GM15510 (cell line): ENCODE measurements around the gene MEN1.

Experiments used
- POLR2A ChIP-seq: IDR thresholded peaks from 3 replicates; pipeline ENCODE4 v1.6.1; 2011; ENCODE audit warnings: borderline replicate concordance; ENCODE audit not compliant: insufficient read length; ENCODE audit errors: extremely low read depth

The MEN1 gene

DNA sequence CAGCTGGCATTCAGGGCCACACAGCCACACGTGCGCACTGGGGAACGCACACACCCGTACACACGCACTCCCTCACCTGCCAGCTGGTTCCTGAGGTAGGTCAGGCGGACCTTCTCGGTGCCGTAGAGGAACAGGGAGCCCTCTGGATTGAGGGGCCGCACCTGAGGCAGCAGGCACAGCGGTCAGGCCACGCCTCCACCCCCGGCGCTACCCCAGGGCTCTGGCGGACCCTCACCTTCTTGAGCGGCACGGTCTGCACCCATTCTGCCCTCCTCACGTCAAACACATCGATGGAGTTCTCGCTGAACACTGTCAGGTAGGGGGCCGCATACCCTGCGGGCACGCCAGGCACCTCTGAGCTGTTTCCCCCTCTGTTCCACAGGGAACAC lies 17.1 kb upstream of the MEN1 start:
- TF ChIP-seq POLR2A, result no peak

DNA sequence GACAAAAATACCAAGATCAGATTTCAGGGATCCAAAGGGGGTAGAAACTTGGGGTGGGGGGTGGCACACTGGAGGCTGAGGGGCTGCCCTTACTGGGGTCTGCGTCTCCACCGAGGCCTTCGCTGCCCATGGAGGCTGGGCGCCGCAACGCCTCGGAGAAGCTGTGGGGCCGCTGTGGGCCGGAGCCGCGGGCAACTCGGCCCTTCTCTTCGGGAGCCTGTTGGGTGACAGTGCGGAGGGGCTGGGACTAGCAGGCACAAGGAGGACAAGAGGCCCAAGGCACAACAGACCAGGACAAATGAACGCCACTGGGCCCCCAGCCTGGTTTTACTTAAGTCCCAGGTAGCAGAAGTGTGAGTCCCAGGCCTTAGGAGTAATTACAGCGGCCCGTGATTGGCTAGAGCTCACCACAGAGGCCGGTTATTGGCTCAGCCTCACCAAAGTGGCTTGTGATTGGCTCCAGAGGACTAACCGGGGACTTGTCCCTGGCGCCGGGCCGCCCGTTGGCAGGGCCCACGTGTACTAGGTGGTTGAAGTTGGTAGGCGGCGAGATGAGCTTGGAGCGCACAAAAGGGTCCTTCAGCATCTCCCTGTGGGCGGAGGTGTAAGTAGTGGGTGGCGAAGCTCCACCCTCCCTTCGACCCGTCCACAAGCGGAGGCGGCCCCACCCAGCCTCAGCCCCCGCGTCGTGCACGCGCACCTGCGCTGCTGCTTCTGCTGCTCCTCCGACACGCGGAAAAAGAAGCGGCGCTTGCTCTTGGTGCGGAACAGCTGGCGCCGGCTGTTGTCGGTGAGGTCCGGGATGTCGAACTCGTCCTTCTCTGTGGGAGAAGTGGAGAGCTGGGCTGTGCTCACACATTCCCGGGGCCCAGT lies 16.5 kb upstream of the MEN1 start:
- TF ChIP-seq POLR2A, result no peak

DNA sequence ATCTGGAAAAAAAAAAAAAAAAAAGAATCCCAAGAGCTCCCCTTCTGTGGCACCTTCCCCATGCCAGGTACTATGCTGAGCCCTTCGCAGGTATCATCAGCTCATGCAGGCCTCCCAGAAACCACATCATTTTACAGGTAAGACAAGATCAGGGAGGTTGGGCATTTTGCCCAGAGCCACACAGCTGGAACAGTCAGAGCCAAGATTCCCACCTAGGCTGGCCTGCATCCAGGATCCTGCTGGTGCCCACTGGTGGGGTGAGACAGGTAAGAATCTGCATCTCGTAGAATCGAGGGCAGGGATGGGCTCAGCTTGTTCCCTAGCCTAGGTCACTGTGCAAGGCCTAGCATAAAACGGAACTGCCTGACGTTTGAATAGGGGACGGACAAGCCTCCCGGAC lies 15.7 kb upstream of the MEN1 start:
- TF ChIP-seq POLR2A, result no peak

DNA sequence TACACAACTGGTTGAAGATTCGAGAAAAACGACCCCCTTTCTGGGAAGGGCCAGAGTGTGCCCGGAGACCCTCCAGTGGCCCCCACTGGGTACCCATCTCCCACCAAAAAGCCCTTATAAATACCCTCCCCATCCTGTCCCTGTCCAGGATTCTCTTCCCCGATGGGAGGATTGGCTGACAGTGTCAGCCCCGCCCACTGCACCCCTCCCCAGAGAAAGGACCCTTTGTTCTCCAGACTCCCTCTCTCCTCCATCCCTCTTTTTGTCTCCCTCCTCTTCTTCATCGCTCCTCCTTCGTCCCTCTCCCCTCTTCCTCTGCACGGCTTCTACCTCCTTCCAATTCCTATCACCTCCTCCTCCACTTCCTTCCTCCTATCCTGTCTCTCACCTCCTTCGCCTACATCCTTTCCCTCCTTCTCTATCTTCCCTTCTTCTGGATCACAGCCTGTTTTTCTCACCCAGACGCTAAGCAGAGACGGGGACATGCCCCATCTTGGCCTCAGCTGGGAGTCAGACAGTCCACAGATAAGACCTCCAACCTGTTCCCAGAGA lies 13.3 kb upstream of the MEN1 start:
- TF ChIP-seq POLR2A, result no peak

DNA sequence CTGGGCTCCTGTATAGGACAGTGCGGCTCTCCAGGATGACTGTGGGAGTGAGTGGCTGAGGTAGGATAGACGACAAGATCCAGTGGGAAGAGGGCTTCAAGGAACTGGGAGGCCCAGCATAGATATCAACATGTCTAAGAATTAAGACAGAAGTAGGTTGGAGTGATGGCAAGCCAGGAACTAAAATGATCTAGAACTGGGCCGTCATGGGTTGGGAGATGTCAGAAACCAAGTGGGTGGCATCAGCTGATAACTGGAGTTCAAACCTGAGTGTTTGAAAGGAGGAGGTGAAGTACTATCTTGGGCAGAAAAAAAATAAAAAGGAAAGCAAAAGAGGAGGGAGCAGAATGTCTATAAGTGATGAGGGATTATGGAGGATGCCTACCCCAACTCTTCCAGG lies 7.1 kb upstream of the MEN1 start:
- TF ChIP-seq POLR2A, result no peak

DNA sequence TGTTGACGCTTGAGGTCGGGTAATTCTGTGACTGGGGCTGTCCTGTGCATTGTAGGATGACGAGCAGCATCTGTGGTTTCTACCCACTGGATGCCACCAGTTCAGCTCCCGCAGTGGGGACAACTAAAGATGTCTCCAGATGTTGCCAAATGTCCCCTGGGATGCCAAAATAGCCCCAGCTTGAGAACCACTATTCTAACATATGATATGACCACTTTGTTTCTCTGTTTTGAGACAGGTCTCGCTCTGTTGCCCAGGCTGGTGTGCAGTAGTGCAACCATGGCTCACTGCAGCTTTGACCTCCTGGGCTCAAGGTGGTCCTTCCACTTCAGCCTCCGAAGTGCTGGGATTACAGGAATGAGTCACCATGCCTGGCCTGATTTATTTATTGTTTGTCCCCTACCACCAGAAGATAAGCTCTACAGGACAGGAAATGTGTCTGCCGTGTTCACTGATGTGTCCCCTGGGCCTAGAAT lies 4.4 kb upstream of the MEN1 start:
- no peak for TF ChIP-seq POLR2A

DNA sequence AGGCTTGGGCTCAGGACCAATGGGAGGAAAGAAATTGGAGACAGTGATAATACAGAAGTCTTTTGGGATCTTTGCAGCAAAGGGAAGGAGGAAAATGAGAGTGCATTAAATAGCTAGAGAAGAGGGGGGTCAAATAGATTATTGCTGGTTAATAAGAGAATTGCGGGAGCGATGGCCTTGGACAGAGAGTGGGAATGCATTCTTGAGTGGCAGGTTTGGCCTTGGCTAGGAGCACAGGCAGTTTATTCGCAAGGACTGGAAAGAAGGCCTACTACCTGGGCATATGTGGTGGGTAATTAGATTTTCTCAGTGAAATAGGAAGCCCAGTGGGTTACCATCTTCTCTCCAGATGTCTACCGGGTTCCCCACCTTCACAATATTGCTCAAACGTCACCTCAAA lies 3.5 kb upstream of the MEN1 start:
- no peak for TF ChIP-seq POLR2A

DNA sequence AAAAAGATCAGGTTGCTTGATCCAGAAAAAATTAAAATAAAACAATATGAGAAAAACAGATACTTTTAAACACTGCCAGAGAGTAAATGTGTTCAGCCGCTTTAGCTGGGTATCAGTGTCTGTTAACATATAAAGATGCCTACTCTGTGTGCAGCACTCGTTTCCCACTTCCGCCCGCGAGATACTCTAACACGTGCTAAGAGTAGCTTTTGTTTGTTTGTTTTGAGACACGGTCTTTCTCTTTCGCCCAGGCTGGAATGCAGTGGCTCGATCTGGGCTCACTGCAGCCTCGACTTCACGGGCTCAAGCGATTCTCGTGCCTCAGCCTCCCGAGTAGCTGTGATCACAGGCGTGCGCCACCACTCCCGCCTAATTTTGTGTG lies 531 bp upstream of the MEN1 start:
- no peak for TF ChIP-seq POLR2A

DNA sequence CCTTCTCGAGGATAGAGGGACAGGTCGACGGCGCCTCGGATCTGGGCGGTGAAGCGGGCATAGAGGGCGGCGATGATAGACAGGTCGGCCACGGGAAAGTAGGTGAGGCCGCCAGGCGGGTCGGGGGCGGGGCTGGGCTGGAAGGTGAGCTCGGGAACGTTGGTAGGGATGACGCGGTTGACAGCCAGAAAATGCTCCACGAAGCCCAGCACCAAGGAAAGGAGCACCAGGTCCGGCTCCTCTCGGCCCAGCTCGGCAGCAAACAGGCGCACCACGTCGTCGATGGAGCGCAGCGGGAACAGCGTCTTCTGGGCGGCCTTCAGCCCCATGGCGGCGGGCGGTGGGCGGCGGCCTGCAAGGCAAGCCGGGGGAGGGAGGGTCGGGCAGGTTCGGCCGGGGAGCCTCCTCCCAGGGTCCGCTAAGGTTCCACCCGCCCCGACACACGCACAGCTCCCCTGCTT lies 540 bp downstream of the MEN1 start:
- TF ChIP-seq POLR2A, result no peak

DNA sequence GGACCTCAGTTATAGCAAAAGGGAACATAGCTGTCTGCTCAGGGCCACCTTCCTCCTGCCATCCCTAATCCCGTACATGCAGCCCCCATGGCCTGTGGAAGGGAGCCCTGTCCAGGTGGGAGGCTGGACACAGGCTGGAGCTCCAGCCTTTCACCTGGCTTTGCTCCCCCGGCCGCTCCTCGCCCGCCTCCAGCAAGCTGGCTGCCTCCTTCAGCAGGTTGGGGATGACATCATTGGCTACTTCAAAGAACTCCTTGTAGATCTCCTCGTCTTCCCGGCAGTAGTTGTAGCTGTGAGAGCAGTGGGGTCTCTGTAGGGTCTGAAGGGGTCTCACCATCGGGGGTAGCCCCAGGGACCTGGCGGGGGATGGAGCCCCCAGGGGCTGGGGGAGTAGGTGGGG lies 4.9 kb downstream of the MEN1 start:
- TF ChIP-seq POLR2A, result no peak

DNA sequence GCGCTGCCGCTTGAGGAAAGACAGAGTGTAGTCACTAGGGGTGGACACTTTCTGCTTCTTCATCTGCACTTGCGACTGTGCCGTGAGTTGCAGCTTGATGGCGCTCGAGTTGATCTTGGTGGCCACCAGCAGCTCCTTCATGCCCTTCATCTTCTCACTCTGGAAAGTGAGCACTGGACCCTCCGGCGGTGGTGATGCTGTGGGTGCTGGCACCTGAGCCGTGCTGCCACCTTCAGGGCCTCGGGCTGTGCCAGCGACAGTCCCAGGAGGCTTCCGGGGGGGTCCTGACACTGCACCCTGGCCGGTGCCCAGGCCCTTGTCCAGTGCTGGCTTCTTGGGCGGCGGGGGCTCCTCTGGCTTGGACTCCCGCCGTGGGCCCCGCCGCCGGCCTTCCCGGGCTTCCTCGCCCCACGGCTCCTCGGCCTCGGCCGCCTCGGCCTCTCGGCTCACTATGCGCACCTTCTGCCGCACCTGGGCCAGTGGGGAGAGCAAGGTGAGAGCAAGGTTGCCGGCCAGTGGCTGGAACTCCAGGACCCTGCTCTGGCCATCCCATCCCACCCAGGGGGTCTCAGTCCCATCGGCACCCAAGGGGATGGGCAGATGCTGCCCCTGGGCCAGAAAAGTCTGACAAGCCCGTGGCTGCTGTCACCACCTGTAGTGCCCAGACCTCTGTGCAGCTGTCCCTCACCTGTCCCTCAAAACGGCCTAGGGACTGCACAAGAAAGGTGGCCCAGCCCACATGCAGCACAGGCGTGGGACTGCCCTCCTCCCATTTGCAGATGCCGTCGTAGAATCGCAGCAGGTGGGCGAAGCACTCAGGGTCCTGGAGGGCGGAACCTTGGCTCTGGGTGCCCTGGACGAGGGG lies 5.8 kb downstream of the MEN1 start:
- no peak for TF ChIP-seq POLR2A

DNA sequence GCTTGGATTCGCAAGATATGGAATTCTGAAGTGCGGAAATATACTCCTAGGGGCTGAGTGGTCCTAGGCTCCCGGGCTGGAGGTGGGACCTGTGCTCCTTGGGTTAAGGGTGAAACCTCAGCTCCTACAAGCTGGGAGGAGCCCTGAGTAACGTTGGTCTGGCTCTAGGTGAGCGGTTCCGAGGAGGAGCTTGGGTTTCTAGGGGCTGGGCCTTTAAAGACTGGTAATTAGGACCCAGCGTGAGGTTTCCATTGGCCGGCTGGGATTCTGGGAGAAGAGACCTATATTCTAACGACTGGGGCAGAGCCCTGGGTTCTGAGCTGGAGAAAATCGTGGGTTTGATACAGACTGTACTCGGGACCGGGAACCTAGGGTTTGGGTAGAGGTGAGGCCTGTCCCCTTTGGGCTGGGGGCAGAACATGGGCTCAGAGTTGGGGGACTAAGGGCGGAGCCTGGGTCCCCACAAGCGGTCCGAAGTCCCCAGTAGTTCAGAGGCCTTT lies 6.5 kb downstream of the MEN1 start:
- no peak for TF ChIP-seq POLR2A

DNA sequence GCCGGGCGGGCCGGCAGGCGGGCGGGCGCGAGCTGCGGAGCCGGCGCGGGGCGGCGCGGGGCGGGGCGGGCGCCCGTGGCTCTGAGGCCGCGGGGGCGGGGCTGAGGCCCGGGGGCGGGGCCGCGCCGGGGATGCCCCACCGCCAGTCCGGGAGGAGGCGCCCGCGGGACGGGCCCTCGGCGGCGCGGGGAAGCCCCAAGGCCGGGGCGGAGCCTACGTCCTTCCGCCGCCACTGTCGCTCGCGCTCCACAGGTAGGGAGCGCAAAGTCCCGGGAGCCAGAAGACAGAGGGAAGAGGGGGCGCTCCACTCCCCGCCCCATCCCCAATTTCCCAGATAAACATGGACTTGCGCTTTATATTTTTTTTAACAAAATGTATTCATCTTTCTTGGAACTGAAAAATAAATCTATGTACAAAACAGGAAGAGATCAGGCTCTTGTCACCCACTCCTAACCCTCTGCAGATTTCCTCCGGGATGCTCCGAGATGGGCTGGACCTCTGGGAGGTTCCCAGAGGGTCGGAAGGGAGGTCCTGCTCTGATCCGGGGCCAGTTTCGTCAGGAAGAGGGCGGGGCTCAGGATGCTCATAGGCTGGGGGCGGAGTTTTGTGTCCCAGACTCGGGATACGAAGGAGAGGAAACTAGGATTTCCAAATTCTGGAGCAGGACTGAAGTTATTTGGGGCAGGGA lies 7.0 kb downstream of the MEN1 start, which contains the start of gene MAP4K2:
MAP4K2 (minus strand) TSS at position 57 of the 688 bp plus-strand sequence. CDS start 65 bp downstream, outside the sequence.
- no peak for TF ChIP-seq POLR2A
